B cell (primary cell): ENCODE measurements around the gene PREB.

Experiments
- CTCF ChIP-seq: fragments of 200-600 bp; IDR thresholded peaks from one replicate; pipeline ENCODE4 v1.8.0; 2022; ENCODE audit warnings: antibody characterized with exemption, mild to moderate bottlenecking
- EZH2 ChIP-seq: IDR thresholded peaks from 2 replicates; pipeline ENCODE4 v1.6.1; 2012; ENCODE audit warnings: borderline replicate concordance, low read depth, mild to moderate bottlenecking, moderate library complexity, low read length; ENCODE audit not compliant: insufficient read depth, poor library complexity, severe bottlenecking

- TF ChIP-seq CTCF, result no peak
- TF ChIP-seq EZH2, result no peak
These were observed 24.0 kb upstream of the PREB start for GRCh38 chr2:27158468-27158867.
